GM12864 (cell line): ENCODE measurements around the gene MAVS.

Source experiments
- DNase-seq: peaks from one replicate; pipeline ENCODE4 v3.0.0-alpha.2; 2011; ENCODE audit warnings: low read depth
- H3K4me3 ChIP-seq: 2 replicates; pipeline ENCODE4 v1.5.1; 2011; ENCODE audit warnings: mild to moderate bottlenecking, low read depth, low read length, control low read depth
- TF ChIP-seq, protein P1 (sequence below): IDR thresholded peaks from 2 replicates; pipeline ENCODE4 v1.5.1; 2011; ENCODE audit warnings: low read depth, mild to moderate bottlenecking, moderate library complexity, low read length, control low read depth, inconsistent platforms; ENCODE audit errors: missing control alignments

Gene MAVS

GRCh38 chr20:3815703-3816315 lies 30.8 kb upstream of the MAVS start:
- TF ChIP-seq, protein P1, sequence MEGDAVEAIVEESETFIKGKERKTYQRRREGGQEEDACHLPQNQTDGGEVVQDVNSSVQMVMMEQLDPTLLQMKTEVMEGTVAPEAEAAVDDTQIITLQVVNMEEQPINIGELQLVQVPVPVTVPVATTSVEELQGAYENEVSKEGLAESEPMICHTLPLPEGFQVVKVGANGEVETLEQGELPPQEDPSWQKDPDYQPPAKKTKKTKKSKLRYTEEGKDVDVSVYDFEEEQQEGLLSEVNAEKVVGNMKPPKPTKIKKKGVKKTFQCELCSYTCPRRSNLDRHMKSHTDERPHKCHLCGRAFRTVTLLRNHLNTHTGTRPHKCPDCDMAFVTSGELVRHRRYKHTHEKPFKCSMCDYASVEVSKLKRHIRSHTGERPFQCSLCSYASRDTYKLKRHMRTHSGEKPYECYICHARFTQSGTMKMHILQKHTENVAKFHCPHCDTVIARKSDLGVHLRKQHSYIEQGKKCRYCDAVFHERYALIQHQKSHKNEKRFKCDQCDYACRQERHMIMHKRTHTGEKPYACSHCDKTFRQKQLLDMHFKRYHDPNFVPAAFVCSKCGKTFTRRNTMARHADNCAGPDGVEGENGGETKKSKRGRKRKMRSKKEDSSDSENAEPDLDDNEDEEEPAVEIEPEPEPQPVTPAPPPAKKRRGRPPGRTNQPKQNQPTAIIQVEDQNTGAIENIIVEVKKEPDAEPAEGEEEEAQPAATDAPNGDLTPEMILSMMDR = no peak
- no peak for DNase-seq
- no peak overlapping the region for H3K4me3 ChIP-seq

DNA sequence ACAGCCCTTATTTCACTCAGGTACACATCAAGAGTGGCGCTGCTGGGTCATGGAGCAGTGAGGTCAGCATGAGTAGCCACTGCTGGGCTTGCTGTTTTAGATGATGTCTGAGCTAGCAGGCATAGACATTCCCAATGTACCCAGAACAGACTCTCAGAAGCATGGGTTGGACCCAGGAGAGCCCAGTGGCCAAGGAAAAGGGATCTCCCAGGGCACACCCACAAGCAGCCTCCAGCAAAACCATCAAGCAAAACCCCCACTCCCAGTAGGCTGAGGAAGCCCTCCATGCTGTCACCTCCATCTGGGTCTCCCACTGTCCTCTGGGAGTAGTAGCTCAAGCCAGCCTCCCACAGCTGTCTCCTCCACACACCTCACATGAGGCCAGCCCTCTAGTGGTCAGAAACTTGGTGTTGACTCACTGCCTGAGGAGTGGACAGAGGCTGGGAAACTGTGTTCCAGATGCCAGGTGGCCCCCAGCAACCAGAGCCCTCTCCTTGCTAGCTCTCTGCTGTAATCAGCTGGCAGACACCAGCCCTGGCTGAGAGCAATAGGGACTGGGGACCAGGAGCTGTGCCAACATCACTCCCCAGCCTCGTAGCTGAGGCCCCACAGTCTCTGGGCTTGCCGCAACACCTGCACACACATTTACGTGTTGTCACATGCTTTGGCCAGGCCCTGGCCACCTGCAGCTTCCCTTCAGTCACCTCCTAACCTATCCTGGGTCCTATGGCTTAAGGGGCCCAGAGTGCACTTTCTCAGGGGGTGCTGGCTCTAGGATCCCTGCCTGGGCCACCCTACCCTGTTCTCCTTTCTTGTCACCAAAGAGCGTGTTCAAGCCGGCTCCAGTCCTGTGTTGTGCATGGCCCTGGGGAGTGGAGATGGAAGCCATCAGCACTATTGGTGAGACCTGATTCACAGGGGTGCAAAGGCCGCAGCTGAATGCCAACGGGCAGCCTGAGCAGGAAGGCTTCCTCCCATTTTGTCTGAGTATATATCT lies 28.2 kb upstream of the MAVS start:
- TF ChIP-seq, protein P1 = peak; percentile 66
- DNase-seq = no peak
- H3K4me3 ChIP-seq = no peak overlapping the region

- H3K4me3 ChIP-seq = peak overlapping the region; percentile 78
- TF ChIP-seq, protein P1 = no peak
- DNase-seq = no peak
These were observed 27.1 kb upstream of the MAVS start for GRCh38 chr20:3819411-3820047.

GRCh38 chr20:3820048-3820900 lies 26.4 kb upstream of the MAVS start, which contains the start of gene AP5S1:
Gene AP5S1, plus strand, starts transcription at chr20:3820547. Its CDS starts 1,571 bp downstream, at chr20:3822118.
- TF ChIP-seq, protein P1 = peak; percentile 87
- peak within 1 kb of the TSS; percentile 78 for H3K4me3 ChIP-seq
- peak; percentile 89 for DNase-seq

DNA sequence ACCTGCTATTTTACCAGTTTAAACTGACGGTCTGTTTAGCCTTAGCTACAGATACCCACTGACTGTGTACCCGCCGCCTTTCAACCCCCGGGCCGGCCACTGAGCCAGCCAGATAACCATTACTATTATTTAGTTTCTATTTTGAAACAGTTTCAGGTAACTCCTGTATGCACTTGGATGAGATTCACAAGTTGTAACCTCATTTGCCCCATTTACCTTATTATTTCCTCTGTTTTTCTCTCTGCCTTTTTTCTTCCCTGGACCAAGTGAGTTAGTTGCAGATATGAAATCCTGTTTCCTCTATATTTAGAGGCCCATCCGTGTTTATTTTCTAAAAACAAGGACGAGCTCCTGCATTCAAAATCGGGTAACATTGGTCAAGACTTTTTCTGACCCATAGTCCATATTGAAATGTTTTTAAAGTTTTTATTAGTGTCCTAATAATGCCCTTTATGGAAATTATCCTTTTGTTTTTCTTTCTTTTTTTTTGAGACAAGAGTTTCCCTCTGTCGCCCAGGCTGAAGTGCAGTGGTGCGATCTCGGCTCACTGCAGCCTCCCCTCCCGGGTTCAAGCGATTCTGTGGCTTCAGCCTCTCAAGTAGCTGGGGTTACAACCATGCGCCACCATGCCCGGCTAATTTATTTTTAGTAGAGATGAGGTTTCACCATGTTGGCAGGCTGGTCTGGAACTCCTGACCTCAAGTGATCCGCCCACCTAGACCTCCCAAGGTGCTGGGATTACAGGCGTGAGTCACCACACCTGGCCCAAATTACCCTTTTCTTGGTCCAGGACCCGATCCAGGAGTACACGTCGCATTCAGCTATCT lies 25.5 kb upstream of the MAVS start:
- TF ChIP-seq, protein P1 = no peak
- DNase-seq = no peak
- H3K4me3 ChIP-seq = peak overlapping the region; percentile 78
